WTC11 (cell line): ENCODE data around the gene MYO5B.

Source experiments
- CTCF ChIP-seq: fragments of 200-600 bp; IDR thresholded peaks from 2 replicates; pipeline ENCODE4 v1.8.0; 2022; ENCODE audit warnings: antibody characterized with exemption
- ESRRA ChIP-seq: sonication (generic); formaldehyde crosslinking; IDR thresholded peaks from 2 replicates; pipeline ENCODE4 v1.8.1; 2022; ENCODE audit warnings: mild to moderate bottlenecking, missing genetic modification reagents, borderline replicate concordance
- GABPB1 ChIP-seq: sonication (generic); formaldehyde crosslinking; IDR thresholded peaks from 2 replicates; pipeline ENCODE4 v1.8.1; 2023; ENCODE audit warnings: mild to moderate bottlenecking, missing genetic modification reagents
- JUN ChIP-seq: sonication (generic); formaldehyde crosslinking; IDR thresholded peaks from 2 replicates; pipeline ENCODE4 v1.8.0; 2023; ENCODE audit warnings: mild to moderate bottlenecking, missing genetic modification reagents
- MAX ChIP-seq: sonication (generic); formaldehyde crosslinking; IDR thresholded peaks from 2 replicates; pipeline ENCODE4 v1.8.0; 2022; ENCODE audit warnings: mild to moderate bottlenecking, missing genetic modification reagents
- TEAD4 ChIP-seq: sonication (generic); formaldehyde crosslinking; IDR thresholded peaks from 2 replicates; pipeline ENCODE4 v1.8.0; 2022; ENCODE audit warnings: mild to moderate bottlenecking, missing genetic modification reagents
- USF2 ChIP-seq: sonication (generic); formaldehyde crosslinking; IDR thresholded peaks from 2 replicates; pipeline ENCODE4 v1.8.1; 2023; ENCODE audit warnings: mild to moderate bottlenecking, missing genetic modification reagents, moderate library complexity
- ZNF317 ChIP-seq: sonication (generic); formaldehyde crosslinking; IDR thresholded peaks from 2 replicates; pipeline ENCODE4 v1.8.1; 2023; ENCODE audit warnings: low read depth, mild to moderate bottlenecking, moderate library complexity, missing genetic modification reagents, borderline replicate concordance
- ZNF512 ChIP-seq: sonication (generic); formaldehyde crosslinking; IDR thresholded peaks from 2 replicates; pipeline ENCODE4 v1.8.1; 2022; ENCODE audit warnings: missing genetic modification reagents, borderline replicate concordance

GRCh38 chr18:50071397-50071796, 123.5 kb downstream of the MYO5B start:
- no peak for TF ChIP-seq CTCF
- TF ChIP-seq JUN = no peak
- no peak for TF ChIP-seq ZNF512
- TF ChIP-seq TEAD4 (CRISPR knock-in tag) = no peak
- no peak for TF ChIP-seq ESRRA (CRISPR knock-in tag)
- no peak for TF ChIP-seq ZNF317 (CRISPR knock-in tag)
- no peak for TF ChIP-seq MAX (CRISPR knock-in tag)
- TF ChIP-seq USF2 (CRISPR knock-in tag) = no peak
- TF ChIP-seq GABPB1 (CRISPR knock-in tag) = no peak
